Raji (cell line): ENCODE results near the gene LOXL1.

Source experiments
- POLR2A ChIP-seq: IDR thresholded peaks from 2 replicates; pipeline ENCODE4 v1.6.1; 2011; ENCODE audit warnings: low read depth, low read length, control low read depth; ENCODE audit not compliant: insufficient read depth

Gene LOXL1

DNA sequence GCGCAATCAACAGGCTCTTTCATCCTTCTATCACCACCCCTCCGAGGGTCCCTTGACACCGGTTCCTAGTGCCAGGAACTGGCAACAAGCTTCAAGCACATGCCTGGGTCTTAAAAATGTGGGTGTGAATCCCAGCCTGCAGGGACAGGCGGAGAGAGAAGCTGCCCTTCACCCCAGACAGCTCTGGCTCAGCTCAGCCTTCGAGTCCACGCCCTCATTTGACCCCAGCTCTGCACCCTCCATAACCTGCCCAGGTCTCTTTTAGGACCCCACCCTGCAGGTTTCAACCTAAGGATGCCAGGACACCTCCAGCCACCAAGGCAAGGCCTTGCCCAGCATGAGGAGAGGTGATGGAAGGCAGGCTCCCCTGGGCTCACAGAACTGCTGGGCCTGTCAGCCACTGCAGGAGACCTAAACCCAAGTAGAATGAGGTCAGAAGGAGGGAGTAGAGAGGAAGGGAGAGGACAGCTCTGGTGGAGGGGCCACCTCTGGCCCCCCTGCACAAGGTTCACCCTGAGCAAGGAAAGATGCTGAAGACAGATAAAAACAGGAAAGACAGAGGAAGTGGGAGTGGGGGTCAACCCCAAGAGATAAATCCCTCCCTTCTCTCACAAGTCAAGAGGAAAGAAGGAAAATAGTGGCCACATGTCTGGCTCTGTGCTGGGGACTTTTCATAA lies 2.6 kb upstream of the LOXL1 start:
- TF ChIP-seq POLR2A = no peak

- TF ChIP-seq POLR2A = no peak
These were observed 1.9 kb upstream of the LOXL1 start for GRCh38 chr15:73924171-73924921.

- no peak for TF ChIP-seq POLR2A
These were observed 429 bp upstream of the LOXL1 start for GRCh38 chr15:73925848-73926218.

DNA sequence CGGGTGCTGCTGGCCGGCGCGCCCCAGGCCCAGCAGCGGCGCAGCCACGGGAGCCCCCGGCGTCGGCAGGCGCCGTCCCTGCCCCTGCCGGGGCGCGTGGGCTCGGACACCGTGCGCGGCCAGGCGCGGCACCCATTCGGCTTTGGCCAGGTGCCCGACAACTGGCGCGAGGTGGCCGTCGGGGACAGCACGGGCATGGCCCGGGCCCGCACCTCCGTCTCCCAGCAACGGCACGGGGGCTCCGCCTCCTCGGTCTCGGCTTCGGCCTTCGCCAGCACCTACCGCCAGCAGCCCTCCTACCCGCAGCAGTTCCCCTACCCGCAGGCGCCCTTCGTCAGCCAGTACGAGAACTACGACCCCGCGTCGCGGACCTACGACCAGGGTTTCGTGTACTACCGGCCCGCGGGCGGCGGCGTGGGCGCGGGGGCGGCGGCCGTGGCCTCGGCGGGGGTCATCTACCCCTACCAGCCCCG lies 777 bp downstream of the LOXL1 start:
- no peak for TF ChIP-seq POLR2A

DNA sequence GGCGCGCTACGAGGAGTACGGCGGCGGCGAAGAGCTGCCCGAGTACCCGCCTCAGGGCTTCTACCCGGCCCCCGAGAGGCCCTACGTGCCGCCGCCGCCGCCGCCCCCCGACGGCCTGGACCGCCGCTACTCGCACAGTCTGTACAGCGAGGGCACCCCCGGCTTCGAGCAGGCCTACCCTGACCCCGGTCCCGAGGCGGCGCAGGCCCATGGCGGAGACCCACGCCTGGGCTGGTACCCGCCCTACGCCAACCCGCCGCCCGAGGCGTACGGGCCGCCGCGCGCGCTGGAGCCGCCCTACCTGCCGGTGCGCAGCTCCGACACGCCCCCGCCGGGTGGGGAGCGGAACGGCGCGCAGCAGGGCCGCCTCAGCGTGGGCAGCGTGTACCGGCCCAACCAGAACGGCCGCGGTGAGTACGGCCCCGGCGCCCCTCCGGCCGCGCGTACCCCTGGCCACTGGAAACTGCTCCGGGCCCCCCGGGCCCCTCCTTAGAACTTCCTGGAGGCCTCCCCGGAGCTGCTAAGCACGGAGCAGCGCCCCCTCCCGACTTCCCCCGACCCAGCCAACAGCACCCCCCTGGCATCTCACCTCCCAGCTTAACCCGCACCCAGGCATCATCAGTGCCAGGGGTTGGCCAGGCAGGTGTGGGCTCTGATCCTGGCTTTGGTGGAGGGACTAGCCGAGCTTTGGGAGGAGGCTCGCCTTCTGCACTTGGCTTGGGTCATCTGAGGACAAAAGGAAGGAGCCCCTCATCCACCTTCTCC lies 1.4 kb downstream of the LOXL1 start:
- no peak for TF ChIP-seq POLR2A

DNA sequence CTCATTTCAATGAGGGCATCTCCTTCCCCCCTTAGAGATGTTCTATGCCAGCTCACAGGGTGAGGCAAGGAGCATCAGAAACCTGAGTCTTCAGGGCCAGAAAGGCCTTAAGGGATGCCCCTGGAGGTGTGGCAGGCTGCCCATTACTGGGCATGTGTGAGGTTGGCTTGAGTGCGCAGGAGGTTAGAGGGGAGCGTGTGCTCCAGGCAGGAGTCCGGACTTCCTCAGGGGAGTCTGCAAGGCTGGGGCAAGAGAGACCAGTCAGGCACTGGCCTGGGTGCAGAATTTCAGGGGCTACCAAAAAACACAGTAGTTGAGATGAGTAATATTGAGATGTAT lies 1.9 kb downstream of the LOXL1 start:
- TF ChIP-seq POLR2A = no peak

DNA sequence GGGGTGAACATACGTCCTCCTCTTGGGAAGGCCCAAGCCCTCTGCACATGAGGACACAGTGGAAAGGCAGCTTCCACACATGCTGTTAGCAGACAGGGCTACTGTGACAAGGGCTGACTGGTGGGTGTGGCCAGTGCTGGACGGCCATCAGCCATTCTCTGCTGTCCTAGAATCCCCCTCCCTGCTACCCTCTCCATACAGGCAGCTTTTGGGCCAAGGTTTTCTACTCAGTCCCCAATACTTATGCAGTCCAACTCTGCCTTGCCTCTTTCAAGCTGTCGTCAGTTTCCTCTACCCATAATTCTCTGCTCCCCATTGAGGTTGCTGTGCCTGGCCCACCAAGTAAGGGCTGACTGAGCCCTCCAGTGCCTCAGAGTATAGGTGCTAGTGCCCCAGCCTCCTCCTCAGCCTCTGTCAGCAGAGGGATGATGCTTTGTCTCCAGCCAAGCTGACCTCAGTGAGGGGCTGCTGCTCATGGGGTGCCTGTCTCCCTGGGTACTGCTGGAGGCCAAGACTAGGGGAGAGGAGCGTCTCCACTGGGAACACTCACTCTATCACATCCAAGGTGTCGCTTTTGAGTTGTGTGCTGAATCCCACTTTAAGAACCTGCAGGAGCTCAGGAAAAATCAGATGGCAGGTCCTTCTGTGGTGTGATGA lies 2.8 kb downstream of the LOXL1 start:
- no peak for TF ChIP-seq POLR2A

DNA sequence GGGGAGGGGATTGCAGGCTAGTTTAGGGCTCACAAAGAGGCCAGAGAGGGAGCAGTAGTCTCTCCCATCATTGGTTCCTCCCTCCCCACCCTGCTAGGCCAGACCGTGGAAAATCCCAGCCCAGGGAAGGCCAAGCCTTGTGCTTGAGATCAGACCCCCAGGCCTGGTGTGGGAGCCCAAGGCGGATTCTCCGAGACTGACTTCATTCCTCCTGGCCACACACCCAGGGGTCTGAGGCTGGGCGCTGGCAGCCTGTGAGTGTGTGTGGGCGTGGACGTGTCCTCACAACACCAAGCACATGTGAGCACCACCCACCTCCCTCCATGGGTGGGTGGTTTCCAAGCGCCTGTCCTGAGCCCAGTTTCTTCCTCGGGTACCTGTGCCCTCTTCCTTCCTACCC lies 4.1 kb downstream of the LOXL1 start:
- no peak for TF ChIP-seq POLR2A

DNA sequence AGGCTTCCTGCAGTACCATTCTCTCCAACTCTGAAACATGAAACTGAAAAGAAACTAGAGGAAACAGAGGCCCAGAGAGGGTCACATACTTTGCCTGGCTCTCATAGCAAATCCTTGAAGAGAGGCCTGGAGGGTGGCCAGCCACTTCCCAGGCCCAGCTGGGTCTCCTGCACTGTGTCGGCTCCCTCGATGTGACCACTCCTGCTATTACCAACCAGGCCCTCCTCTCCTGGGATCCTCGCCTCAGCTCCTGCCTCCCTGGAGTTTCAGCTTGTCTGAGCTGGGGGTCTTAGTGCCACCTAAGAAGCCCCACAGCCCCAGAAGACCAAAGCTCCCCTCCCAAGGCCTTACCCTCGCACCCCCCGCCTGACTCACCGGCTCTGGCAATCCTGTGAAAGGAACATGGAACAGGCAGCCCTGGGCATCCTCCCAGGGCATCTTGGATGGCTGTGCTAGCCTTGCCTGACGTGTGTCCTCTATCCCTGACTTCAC lies 4.6 kb downstream of the LOXL1 start:
- no peak for TF ChIP-seq POLR2A

GRCh38 chr15:73931441-73931840 lies 5.2 kb downstream of the LOXL1 start:
- TF ChIP-seq POLR2A = no peak

- no peak for TF ChIP-seq POLR2A
These were observed 6.3 kb downstream of the LOXL1 start for GRCh38 chr15:73932381-73933191.

DNA sequence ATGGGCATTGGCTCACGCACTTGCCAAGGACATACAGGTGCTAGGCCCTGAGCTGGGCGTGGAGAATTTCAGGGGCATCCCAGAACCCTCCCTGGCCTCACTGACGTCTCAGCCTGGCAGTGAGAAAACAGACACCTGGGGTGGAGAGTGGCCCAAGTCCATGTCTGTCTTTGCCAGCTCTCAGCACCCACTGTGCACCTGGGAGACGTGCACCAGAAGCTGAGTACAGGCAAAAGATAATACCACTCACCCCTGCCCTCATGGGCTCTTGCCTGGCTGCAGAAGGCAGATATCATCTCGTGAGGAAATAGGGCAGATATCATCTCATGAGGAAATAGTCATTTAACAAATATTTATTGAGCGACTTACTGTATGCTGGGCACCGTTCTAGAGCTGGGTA lies 8.0 kb downstream of the LOXL1 start:
- no peak for TF ChIP-seq POLR2A

DNA sequence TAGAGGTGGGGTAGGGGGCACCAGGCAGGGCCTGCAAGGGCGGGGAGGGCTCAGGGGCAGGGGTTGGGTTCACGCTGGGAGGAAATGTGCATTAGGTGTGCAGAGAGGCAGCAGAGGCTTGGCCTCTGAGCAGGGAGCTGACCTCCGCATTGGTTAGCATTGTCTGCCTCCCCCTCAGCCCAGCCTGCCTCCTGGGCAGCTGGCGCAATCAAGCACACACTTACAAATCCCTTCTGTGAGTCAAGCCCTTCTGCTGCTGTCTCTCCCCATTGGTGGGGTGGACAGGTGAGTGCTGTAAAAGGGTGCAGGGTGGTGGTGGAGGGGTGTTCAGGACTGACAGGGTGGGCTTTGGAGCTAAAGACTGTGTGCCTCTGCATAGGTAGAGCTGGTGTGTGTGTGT lies 9.3 kb downstream of the LOXL1 start:
- TF ChIP-seq POLR2A = no peak

DNA sequence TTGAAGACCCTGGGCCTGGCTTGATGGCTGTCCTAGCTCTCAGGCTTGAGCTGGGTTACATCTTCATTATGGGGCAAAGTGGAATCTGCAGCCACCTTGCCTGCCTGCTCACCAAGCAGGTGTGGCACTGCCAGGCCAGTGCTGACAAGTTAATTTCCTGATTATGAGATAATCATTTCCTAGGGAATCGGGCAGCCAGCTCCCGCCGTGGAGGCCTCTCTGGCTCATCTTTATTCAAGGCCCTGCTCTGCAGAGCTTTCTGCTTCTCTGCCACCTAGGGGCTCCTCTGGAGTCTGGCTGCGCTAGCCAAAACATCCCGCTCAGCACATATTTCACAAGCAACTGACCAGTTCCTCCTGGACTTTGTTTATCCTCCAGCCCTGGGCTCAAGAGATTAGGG lies 9.9 kb downstream of the LOXL1 start:
- TF ChIP-seq POLR2A = no peak

DNA sequence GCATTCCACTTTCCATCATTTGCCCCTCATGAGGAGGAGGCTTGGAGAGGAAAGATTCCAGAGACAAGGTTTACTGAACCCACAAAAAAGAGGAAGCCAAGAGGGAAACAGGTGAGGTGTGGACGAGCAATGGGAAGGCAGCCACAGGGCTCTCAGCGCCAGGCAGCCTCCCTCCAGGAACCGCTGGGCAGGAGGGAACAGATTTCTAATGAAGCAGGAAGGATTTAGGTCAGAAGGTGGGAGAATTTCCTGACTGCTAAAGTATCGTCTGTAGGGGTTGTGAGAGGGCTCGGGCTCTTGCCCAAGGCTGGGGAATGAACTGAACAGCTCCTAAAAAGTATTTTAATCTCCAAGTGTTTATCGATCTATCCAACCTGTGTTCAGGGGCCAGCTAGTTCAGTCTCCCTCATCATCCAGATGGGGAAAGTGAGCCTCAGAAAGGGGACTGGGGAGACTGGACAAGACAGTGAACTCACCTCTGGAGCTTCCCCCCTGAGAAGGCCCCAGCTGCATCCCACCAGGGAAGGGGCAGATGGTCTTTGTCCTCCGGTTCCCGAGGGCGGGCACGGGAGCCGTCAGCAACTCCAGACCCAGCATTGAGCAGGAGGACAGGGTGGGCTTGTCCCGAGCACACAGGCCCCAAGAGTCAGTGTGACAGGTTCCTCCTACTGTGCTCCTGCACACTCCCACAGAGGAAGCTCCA lies 10.5 kb downstream of the LOXL1 start:
- no peak for TF ChIP-seq POLR2A

- no peak for TF ChIP-seq POLR2A
These were observed 11.0 kb downstream of the LOXL1 start for GRCh38 chr15:73937296-73937695.
